ENCODE results near the gene UBL3.

Gene UBL3

DNA sequence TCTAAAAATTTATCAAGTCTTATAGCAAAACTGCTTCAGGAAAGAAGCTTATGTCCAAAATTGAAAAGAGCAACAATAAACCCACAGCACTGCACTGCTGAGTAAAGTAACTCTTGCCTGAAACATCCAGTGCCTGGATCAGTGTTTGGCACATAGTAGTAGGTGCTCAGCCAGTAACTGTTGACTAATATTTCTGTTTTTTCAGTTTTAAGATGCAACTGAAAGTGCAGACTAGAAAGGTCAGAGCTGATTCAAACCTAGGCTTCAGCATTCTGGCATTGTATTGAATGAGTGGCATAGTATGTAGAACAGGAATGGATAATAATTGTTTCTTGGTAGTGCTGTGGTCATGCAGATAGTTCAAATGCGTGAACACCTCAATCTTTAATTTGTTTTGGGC is 67.6 kb downstream of the UBL3 start:
- TF ChIP-seq TAF1 (IDR thresholded peaks at IDR 0.05; ENCODE audit: borderline replicate concordance, low read depth, low read length), result no peak
- no peak for TF ChIP-seq POLR2AphosphoS5 (IDR thresholded peaks at IDR 0.05; ENCODE audit: low read depth, low read length)
- no peak for TF ChIP-seq POLR2A (IDR thresholded peaks at IDR 0.05; ENCODE audit: low read depth, low read length)
- DNase-seq (ENCODE audit: insufficient read length) (no peak), FAIRE-seq (peak; percentile 67)

DNA sequence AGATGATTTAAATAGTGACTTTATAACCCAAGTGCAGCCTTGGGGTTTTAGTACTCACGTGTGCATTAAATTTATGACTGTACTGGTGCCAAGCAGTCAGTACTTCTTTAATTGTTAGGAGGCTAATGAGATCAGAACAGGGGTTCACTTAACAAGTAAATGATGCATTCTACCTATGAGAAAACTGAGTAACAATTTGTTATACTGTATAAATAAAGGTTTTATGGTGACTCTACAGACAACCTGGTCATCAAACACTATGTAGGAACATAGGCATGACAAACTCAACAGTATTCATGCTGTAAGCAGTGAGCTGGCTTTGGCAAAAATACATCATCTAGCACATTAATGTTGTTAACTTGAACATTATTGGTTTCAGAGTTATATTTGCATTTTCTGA is 75.6 kb downstream of the UBL3 start:
- FAIRE-seq (no peak), DNase-seq (ENCODE audit: insufficient read length) (no peak)
- TF ChIP-seq POLR2AphosphoS5 (IDR thresholded peaks at IDR 0.05; ENCODE audit: low read depth, low read length), result no peak
- no peak for TF ChIP-seq TAF1 (IDR thresholded peaks at IDR 0.05; ENCODE audit: borderline replicate concordance, low read depth, low read length)
- TF ChIP-seq POLR2A (IDR thresholded peaks at IDR 0.05; ENCODE audit: low read depth, low read length), result no peak

DNA sequence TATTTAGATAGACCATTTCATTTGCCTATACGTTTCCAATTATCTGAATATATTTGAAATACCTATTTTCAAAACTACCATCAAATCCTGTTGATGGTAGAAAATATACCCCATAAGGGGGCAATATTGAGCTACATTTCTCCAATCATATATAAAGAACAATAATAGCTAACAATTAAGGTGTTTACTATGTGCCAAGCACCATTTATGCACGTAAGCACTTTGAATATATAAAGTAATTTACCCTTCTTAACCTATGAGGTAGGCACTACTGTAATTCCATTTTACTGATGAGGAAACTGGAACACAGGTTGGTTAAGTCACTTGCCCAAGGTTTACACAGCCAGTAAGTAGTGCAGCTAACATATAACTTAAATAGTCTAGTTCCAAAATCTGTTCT is 79.2 kb downstream of the UBL3 start:
- TF ChIP-seq POLR2A (IDR thresholded peaks at IDR 0.05; ENCODE audit: low read depth, low read length) (no peak), TAF1 (IDR thresholded peaks at IDR 0.05; ENCODE audit: borderline replicate concordance, low read depth, low read length) (no peak), POLR2AphosphoS5 (IDR thresholded peaks at IDR 0.05; ENCODE audit: low read depth, low read length) (no peak)
- FAIRE-seq (no peak), DNase-seq (ENCODE audit: insufficient read length) (no peak)

DNA sequence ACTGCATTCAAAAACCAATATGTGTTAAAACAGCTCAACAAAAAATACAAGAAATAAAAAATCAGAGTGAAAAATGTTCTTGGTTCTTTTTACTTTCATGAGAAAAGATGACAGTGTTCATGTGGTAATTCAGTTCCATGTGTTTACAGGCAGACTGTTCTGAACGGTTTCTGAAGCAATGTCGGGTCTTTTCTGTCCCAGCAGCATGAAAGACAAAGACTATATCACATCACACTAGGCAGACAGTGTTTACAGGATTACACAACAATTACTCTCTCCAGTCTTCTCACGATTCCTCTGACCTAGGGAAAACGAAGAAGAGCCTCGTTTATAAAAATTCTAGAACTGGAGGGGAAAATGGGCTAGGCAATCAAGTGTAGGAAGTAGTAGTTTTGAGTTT is 83.4 kb downstream of the UBL3 start:
- no peak for TF ChIP-seq POLR2AphosphoS5 (IDR thresholded peaks at IDR 0.05; ENCODE audit: low read depth, low read length)
- TF ChIP-seq POLR2A (IDR thresholded peaks at IDR 0.05; ENCODE audit: low read depth, low read length), result no peak
- no peak for TF ChIP-seq TAF1 (IDR thresholded peaks at IDR 0.05; ENCODE audit: borderline replicate concordance, low read depth, low read length)

DNA sequence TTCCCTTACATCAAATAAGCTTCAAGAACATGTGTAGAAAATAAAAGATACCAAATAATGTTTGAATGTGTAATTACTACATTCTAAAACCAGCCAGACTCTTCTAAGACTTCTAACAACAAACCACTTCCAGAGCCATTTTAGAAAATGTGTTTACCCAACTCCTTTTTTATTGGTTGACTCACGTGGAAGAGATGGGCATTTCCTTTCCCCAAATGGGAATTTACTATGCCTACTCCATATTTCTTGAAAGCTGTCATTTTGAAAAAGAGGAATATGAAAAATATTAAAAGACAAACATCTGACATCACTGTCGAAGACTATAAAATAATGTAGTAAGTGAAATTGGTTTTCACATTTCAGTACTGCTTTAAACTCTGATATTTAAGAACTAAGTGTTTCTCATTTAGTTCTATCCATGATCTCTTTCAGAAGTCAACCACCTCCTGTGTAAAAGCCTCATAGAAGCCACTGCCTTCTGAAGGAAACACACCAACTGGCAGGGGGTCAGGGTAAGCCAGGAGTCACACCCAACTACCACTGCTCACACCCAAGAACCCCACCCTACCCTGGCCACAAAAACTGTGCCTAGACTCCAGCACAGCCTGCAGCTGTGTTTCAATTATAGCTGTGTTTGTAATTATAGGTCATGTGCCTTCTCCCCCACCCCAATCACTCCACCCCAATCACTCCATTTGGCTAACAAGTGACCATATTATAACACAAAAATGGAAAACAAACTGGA is 86.8 kb downstream of the UBL3 start:
- FAIRE-seq, result no peak
- DNase-seq (ENCODE audit: insufficient read length), result no peak
- TF ChIP-seq POLR2A (IDR thresholded peaks at IDR 0.05; ENCODE audit: low read depth, low read length) (no peak), POLR2AphosphoS5 (IDR thresholded peaks at IDR 0.05; ENCODE audit: low read depth, low read length) (no peak), TAF1 (IDR thresholded peaks at IDR 0.05; ENCODE audit: borderline replicate concordance, low read depth, low read length) (no peak)

More for the DNA sequence above, 83.4 kb downstream of the UBL3 start:
- no peak for FAIRE-seq
- DNase-seq (ENCODE audit: insufficient read length), result no peak

DNA sequence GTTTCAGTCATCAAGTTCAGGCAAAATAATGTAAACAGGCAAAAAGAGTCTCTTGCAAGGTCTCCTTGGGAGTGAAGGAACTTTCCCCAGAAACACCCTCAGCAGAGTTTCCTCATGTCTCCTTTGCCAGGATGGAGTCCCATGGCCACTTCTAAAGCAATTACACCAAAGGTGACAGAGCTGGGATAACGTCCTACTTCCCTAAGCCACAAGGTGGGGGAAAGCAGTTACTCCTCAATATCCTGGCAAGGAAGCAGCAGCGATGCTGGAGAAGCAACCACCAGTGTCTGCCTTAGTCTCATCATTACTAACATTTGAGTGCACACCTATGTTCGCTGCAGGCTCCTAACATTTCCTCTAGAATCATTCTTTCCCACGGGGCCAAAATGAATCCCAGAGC is 88.6 kb downstream of the UBL3 start:
- no peak for DNase-seq (ENCODE audit: insufficient read length)
- FAIRE-seq, result no peak
- no peak for TF ChIP-seq POLR2AphosphoS5 (IDR thresholded peaks at IDR 0.05; ENCODE audit: low read depth, low read length)
- no peak for TF ChIP-seq POLR2A (IDR thresholded peaks at IDR 0.05; ENCODE audit: low read depth, low read length)
- TF ChIP-seq TAF1 (IDR thresholded peaks at IDR 0.05; ENCODE audit: borderline replicate concordance, low read depth, low read length), result no peak

- FAIRE-seq (no peak), DNase-seq (ENCODE audit: insufficient read length) (no peak)
- TF ChIP-seq POLR2AphosphoS5 (IDR thresholded peaks at IDR 0.05; ENCODE audit: low read depth, low read length), result no peak
- TF ChIP-seq POLR2A (IDR thresholded peaks at IDR 0.05; ENCODE audit: low read depth, low read length), result no peak
- TF ChIP-seq TAF1 (IDR thresholded peaks at IDR 0.05; ENCODE audit: borderline replicate concordance, low read depth, low read length), result no peak
Measured at GRCh38 chr13:29761160-29761559, 89.3 kb downstream of the UBL3 start.

DNA sequence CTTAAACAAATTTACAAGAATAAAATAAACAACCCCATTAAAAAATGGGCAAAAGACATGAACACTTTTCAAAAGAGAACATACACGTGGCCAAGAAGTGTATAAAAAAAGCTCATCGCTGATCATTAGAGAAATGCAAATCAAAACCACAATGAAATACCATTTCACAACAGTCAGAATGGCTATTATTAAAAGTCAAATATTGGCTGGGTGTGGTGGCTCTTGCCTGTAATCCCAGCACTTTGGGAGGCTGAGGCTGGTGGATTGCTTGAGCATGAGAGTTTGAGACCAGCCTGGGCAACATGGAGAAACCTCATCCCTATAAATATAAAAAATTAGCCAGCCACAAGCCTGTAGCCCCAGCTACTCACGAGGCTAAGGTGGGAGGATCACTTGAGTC is 89.9 kb downstream of the UBL3 start:
- TF ChIP-seq POLR2A (IDR thresholded peaks at IDR 0.05; ENCODE audit: low read depth, low read length), result no peak
- no peak for TF ChIP-seq TAF1 (IDR thresholded peaks at IDR 0.05; ENCODE audit: borderline replicate concordance, low read depth, low read length)
- TF ChIP-seq POLR2AphosphoS5 (IDR thresholded peaks at IDR 0.05; ENCODE audit: low read depth, low read length), result no peak
- no peak for DNase-seq (ENCODE audit: insufficient read length)
- no peak for FAIRE-seq

GRCh38 chr13:29758531-29759114 is 91.8 kb downstream of the UBL3 start:
- peak; percentile 36 for DNase-seq (ENCODE audit: insufficient read length)
- TF ChIP-seq POLR2A (IDR thresholded peaks at IDR 0.05; ENCODE audit: low read depth, low read length), result no peak
- peak; percentile 91 for FAIRE-seq

GRCh38 chr13:29756506-29756905 is 93.9 kb downstream of the UBL3 start:
- FAIRE-seq, result no peak
- TF ChIP-seq POLR2A (IDR thresholded peaks at IDR 0.05; ENCODE audit: low read depth, low read length) (no peak), POLR2AphosphoS5 (IDR thresholded peaks at IDR 0.05; ENCODE audit: low read depth, low read length) (no peak), TAF1 (IDR thresholded peaks at IDR 0.05; ENCODE audit: borderline replicate concordance, low read depth, low read length) (no peak)
- DNase-seq (ENCODE audit: insufficient read length), result no peak

DNA sequence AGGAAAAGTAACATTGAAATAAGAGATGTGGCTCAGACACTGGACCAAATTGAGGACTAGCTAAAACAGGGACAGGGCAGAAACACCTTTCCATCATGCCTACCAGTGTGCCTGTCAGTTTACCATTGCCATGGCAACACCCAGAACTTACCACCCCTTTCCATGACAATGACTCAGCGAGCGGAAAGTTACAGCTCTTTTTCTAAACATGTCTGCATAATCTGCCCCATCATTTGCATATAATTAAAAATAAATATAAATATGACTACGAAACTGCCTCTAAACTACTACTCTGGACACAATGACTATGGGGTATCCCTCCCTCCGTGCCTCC is 96.0 kb downstream of the UBL3 start:
- FAIRE-seq (no peak), DNase-seq (ENCODE audit: insufficient read length) (no peak)
- TF ChIP-seq TAF1 (IDR thresholded peaks at IDR 0.05; ENCODE audit: borderline replicate concordance, low read depth, low read length) (no peak), POLR2A (IDR thresholded peaks at IDR 0.05; ENCODE audit: low read depth, low read length) (no peak), POLR2AphosphoS5 (IDR thresholded peaks at IDR 0.05; ENCODE audit: low read depth, low read length) (no peak)
